DMS 273 (cell line): ENCODE data around the gene WDR91.
"Not testable (repeated sequence)": the region's sequence is repeated elsewhere in the genome, so short reads cannot be mapped to it uniquely, and the experiment has no call there.

Experiments
- DNase-seq: peaks from one replicate; lab custom pipeline; 2025; ENCODE audit not compliant: unreplicated experiment; lab: John Stamatoyannopoulos, UW

Gene WDR91

DNA sequence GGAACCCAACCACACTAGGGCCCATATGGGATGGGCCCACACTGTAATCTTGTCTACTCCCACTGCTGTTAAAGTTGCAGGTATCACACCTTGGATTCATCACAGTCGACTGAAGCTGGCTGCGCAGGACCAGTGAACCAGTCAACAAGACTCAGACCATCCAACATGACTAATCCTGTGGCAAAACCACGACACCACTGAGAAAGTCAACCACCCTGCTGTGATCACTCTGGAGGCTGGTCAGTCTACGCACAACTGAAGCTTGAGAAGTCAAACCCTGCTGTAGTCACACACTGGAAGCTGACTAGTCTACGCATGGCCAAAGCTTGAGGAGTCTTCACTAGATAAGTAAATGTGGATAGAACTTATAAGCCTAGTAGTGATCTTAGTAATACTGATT lies 31.2 kb downstream of the WDR91 start:
- no peak for DNase-seq

DNA sequence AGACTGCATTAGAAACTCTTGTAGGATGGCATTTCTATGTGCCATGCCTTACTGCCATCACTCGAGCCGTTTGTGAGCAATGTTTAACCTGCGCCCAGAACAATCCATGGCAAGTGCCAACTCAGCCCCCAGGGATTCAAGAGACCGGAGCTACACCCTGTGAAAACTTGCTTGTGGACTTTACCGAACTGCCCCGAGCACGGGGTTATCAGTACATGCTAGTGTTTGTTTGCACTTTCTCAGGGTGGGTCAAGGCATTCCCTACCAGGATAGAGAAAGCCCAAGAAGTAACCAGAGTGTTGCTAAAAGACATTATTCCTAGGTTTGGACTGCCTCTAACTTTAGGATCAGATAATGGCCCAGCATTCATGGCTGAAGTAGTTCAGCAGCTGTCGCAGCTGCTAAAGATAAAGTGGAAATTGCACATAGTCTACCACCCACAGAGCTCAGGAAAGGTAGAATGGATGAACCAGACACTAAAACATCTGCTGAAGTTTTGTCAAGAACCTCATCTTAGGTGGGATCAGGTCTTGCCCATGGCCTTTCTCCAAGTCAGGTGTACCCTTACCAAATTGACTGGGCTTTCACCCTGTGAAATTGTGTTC lies 31.9 kb downstream of the WDR91 start:
- no peak for DNase-seq

- no peak for DNase-seq
Observed at GRCh38 chr7:135178364-135178763, 33.0 kb downstream of the WDR91 start.

DNA sequence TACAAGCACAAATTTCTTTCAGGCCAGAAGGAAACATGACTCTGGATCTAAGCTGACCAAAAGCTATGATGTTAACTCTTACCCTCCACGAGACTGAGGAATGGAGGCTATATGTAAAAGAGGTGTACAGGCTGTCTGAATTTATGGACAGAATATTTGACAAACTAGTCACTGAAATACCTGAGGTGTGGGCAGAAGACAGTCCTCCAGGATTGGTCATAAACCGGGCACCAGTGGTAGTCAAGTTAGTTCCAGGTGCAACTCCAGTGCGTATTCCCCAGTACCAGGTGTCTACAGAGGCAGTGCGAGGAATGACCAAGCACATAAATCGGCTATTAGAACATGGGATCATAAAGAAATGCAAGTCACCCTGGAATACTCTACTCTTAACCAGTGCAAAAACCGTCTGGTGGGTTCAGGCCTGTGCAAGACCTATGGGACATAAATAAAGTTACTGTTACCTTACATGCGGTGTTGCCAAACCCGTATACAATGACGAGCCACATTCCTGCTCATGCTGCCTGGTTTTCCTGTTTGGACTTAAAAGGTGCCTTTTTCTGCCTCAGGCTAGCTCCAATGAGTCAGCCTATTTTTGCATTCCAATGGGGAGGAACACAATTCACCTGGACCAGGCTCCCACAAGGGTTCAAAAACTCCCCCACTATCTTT lies 34.2 kb downstream of the WDR91 start:
- no peak for DNase-seq

DNA sequence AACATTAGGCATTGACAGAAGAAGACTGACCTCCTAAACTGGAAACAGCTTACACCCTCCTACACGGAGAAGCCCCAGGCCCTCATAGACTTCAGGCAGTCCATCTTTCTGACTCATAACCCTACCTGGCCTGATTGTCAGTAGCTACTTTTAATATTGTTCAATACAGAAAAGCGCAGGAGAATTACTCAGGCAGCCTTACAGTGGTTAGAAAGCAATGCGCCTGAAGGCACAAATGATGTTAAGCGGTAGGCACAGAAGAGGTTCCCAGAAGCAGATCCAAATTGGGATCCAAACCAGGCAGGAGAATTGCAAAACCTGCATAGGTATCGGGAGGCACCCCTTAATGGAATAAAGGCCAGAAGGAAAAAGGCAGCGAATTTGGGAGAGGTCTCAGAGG lies 35.4 kb downstream of the WDR91 start:
- no peak for DNase-seq

- DNase-seq = no peak
Observed at GRCh38 chr7:135174941-135175340, 36.4 kb downstream of the WDR91 start.

- DNase-seq = not testable (repeated sequence)
Observed at GRCh38 chr7:135173916-135174315, 37.4 kb downstream of the WDR91 start.

DNA sequence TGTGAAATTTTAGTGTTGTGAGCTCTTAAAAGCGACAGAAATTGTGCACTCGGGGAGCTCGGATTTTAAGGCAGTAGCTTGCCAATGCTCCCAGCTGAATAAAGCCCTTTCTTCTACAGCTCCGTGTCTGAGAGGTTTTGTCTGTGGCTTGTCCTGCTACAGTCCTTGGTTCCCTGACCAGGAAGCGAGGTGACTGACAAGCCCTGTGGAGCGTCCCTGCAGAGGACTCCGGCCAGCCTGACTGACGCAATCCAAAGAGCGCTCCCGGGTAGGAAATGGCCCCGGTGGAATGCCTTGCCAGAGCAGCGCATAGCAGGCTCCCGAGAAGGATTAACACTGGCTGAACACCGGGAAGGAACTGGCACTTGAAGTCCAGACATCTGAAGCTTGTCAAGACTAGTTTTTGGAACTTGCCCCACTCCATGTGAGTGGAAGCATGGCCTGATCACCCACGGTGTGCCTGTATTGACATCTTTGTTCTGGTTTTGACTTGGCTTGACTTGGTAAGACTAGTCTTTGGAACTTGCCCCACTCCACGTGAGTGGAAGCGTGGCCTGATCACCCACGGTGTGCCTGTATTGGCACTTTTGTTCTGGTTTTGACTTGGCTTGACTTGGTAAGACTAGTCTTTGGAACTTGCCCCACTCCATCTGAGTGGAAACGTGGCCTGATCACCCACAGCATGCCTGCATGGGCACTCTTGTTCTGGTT lies 39.6 kb downstream of the WDR91 start:
- DNase-seq = not testable (repeated sequence)

DNA sequence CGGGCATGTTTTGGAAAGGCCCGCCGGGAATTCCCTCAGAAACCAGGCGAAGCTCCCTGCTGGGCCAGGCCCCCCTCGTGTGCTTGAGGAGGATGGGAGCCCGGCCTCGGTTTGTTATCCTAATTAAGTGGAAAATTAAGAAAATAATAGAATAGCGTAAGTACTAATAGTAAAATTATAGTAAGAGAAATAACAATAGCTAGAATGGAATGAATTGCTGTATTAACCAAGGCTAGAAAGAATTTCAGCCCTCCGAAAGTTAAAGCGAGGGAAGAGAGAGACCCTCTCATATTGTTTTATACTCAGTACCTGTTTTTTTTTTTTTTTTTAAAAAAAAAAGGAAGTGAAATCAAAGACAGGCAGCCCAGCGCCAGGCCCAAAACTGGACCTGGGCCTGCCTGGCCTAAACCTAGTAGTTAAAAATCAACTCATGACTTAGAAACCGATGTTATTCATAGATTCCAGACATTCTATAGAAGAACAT lies 40.3 kb downstream of the WDR91 start:
- DNase-seq = not testable (repeated sequence)

DNA sequence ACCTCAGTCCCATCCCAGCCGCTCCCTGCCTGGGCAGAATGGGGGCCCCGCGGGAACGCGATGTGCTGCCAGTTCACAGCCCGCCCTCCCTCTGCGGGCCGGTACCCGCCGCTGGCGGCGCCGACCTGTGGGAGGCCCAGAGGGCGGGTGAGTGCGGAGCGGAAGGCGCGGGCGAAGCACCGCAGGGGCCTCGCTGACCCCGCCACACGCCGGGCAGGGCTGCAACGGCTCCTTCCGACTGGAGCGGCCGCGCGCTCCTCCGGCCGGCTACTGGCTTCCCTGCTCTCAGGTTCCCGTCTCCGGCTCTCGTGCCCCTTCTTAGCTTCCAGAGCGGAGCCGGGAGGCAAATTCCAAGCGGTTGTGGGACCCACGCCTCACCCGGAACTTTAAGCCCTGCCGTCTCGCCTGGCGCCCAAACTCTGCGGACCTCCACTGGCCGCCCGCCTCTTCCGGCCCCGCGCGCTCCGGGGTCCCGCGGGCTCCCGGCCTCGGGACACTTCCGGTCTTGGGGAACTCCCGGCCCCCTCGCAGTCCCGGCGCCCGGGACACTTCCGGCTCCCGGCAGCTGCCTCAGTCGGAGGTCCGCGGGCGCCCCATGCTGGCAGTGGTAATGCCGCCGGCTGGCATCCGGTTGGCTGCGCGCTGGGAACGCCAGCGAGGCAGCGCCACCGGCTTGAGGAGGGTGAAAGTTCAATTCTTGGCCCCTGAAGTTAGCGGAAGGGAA lies 40.9 kb downstream of the WDR91 start, which contains the start of gene CYREN:
CYREN (minus strand) TSS at position 434 of the 724 bp plus-strand sequence. CDS start 1,785 bp downstream, outside the sequence.
- DNase-seq = peak; percentile 99

GRCh38 chr7:135169964-135170273 lies 41.4 kb downstream of the WDR91 start:
- DNase-seq = no peak

DNA sequence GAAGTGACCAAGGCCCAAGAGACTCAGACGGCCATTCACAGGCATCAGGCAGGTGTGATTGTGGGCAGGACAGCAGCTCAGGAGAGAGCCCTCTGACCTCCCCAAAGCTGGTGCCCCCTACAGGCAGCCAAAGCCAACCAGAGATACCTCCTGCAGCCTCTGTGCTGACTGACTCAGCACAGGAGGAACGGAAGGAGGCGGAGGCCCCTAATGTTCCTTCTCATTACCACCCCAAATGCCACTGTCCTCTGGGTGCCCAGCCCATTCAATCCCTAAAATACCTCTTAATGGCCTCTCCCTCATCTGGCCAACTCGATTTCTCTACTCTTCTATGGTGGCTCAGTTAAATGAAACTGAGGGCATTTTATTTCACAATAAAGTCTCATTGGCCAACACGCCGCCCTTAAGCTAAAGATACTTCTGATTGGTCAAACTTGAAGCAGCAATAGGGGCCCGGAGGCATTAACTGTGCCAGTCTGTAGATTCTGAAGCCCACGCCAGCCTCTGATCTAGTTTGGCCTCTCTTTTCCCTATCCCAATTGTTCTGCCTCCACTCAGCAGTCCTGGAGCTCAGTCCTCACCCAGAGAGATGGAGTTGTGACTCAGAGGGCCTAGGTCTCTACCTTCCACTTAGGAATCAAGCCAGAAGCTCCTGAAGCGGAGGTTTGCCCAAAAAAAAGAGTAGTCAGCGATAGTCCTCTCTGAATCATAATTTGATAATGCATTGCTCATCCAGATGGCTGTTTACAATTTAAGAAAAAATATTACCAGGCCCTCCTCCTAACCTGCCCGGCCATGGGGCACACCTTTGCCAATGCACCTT lies 42.0 kb downstream of the WDR91 start:
- peak; percentile 70 for DNase-seq

- no peak for DNase-seq
Observed at GRCh38 chr7:135168489-135169140, 42.7 kb downstream of the WDR91 start.

- peak; percentile 27 for DNase-seq
Observed at GRCh38 chr7:135168001-135168400, 43.3 kb downstream of the WDR91 start.

DNA sequence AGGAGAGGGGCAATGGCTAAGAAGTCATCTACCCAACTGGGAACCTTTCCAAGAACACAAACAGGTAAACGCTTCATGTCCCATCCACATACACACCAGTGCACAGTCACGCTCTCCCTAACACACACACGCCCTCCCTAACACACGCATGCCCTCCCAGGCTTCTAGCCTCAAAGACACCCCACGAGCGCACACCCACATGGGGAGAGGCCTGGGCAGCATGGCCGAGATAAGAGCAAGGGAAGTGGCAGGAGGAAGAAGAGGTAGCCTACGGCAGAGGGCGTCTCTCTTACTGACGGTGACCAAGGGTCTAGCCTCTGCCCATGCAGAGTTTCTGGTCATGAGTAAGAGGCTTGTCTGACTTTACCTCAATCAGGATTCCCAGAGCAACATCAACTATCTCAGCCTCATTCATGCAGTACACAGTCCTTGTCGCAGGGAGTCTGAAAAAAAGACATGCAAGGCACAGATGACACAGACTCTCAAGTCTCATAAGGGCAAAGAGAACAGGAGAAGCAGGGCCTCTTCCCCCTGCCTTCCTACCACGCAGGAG lies 43.9 kb downstream of the WDR91 start:
- DNase-seq = no peak

- no peak for DNase-seq
Observed at GRCh38 chr7:135166338-135166990, 44.9 kb downstream of the WDR91 start.

DNA sequence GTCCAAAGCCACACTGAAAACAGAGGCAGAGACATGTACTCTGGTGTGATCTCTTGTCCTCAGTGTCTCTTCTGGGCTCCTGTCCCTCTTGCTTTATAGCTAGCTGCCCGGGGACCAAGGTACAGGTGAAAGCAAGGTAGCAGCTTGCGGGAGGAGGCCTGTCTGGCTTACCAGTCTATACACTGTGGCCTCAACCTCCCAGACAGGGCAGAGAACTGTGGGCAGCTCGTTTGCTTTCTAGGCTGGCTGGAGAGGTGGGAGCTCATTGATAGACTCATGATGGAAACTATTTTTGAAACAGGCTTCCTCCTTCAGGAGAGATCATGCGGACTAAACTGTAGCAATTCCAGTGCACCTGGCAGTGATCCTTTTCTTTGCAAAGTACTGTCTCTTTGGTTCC lies 45.5 kb downstream of the WDR91 start:
- no peak for DNase-seq

- DNase-seq = no peak
Observed at GRCh38 chr7:135164357-135165061, 46.8 kb downstream of the WDR91 start.
